Osteoblast (primary cell): Measurements from ENCODE around the gene SLC39A11. TPM values are rescaled to one million over a fixed set of nuclear protein-coding genes. Genes with fewer than 3 reads are reported as not detected.

ENCODE experiments used
- DNase-seq: peaks from one replicate; pipeline ENCODE4 v3.0.0; 2011; ENCODE audit warnings: low spot score, mixed read lengths; ENCODE audit not compliant: insufficient read length; ENCODE audit errors: missing footprints
- H2AFZ ChIP-seq: 2 replicates; pipeline ENCODE4 v1.6.0; 2011; ENCODE audit warnings: mild to moderate bottlenecking, low read length
- H3K27ac ChIP-seq: 2 replicates; pipeline ENCODE4 v1.5.1; 2011; ENCODE audit warnings: mild to moderate bottlenecking, low read depth, low read length, moderate library complexity
- H3K27me3 ChIP-seq: 2 replicates; pipeline ENCODE4 v1.6.0; 2012; ENCODE audit warnings: mild to moderate bottlenecking, control low read depth, inconsistent platforms, low read length, moderate library complexity; ENCODE audit not compliant: insufficient read depth
- H3K36me3 ChIP-seq: 2 replicates; pipeline ENCODE4 v1.5.1; 2011; ENCODE audit warnings: mild to moderate bottlenecking, low read length, control low read depth, moderate library complexity; ENCODE audit not compliant: insufficient read depth
- H3K4me1 ChIP-seq: 2 replicates; pipeline ENCODE4 v1.5.1; 2011; ENCODE audit warnings: mild to moderate bottlenecking, low read length, control low read depth, moderate library complexity; ENCODE audit not compliant: insufficient read depth
- H3K4me2 ChIP-seq: 2 replicates; pipeline ENCODE4 v1.6.0; 2011; ENCODE audit warnings: mild to moderate bottlenecking, low read length; ENCODE audit not compliant: insufficient read depth
- H3K4me3 ChIP-seq: fragments of 200-600 bp; sonication (generic); 3 replicates; pipeline ENCODE4 v1.5.1; 2012; ENCODE audit warnings: mild to moderate bottlenecking, low read length, inconsistent platforms; ENCODE audit not compliant: insufficient read depth
- H3K79me2 ChIP-seq: 2 replicates; pipeline ENCODE4 v1.6.0; 2012; ENCODE audit warnings: mild to moderate bottlenecking, low read length, control low read depth, inconsistent platforms; ENCODE audit not compliant: insufficient read depth
- H3K9me3 ChIP-seq: 2 replicates; pipeline ENCODE4 v1.5.1; 2011; ENCODE audit warnings: low read depth, low read length, control low read depth
- H4K20me1 ChIP-seq: 2 replicates; pipeline ENCODE4 v1.6.0; 2012; ENCODE audit warnings: mild to moderate bottlenecking, low read length, control low read depth; ENCODE audit not compliant: insufficient read depth
- CTCF ChIP-seq: IDR thresholded peaks from 2 replicates; pipeline ENCODE4 v1.5.1; 2011; ENCODE audit warnings: mild to moderate bottlenecking, low read depth, low read length, moderate library complexity; ENCODE audit errors: extremely low read depth
- total RNA-seq: library from RNA; depleted of rRNA; stranded (reverse); fragments of >200 nt; gene quantifications from 2 replicates; pipeline ENCODE4 v1.2.3, GENCODE V29; 2012

The SLC39A11 gene
- total RNA-seq, 1 donor: 27.1 TPM

- Histone ChIP-seq H2AFZ (peak overlapping the region; percentile 63), H3K4me2 (peak overlapping the region; percentile 44), H3K9me3 (no peaks in the 10 kb centered on the region), H3K36me3 (no peaks in the 10 kb centered on the region), H4K20me1 (no peaks in the 10 kb centered on the region), H3K4me3 (no peak overlapping the region), H3K27me3 (no peaks in the 10 kb centered on the region), H3K27ac (peak overlapping the region; percentile 55), H3K4me1 (peaks cover 25% of the 10 kb centered on the region), H3K79me2 (no peaks in the 10 kb centered on the region)
- no peak for TF ChIP-seq CTCF
- no peak for DNase-seq
Observed at GRCh38 chr17:73072219-73072962, 20.1 kb downstream of the SLC39A11 start.

DNA sequence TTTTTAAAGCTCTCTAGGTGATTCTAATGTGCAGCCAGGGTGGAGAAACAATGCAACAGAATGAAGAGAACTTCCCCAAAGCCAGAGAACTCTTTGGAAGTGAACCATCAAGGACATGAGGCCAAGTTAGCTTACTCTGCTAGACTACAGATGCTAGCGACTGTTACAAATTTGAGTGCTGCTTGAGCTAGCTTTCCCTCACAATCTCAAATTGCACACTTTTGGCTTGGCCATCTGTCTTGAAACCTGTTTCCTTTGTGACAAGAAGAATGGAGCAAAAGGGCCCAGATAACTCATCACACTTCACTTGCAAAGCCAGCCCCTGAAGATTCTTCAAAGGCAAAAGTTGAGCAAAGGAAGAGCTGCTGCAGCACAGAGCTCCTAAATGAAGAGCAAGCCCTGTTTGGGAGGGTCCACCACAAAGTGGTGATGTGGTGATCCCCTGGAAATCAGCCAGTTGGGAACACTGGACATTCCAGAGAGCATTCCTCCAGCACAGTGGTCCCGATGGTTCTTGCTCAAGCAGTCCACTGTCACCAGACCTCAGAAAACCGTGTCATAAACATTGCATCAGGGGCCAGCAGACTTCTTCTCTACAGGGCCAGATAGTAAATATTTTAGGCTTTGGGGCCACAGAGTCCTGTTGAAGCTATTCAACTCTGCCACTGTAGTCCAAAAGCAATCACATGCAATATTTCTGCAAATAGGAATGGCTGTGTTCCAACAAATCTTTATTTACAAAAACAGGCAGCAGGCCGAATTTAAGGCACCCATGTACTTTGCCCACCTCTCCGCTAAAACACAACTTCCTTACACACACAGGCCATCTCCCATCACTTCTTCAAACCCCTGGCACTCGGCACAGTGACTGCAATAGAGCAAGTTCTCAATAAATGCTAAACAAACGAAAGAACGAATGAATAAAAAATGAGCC is 21.2 kb downstream of the SLC39A11 start:
- no peaks in the 10 kb centered on the region for H3K79me2 ChIP-seq
- H3K36me3 ChIP-seq: no peaks in the 10 kb centered on the region
- peaks cover 30% of the 10 kb centered on the region for H3K4me1 ChIP-seq
- H3K4me2 ChIP-seq: no peak overlapping the region
- no peak overlapping the region for H3K4me3 ChIP-seq
- DNase-seq: no peak
- no peak overlapping the region for H3K27ac ChIP-seq
- no peak for TF ChIP-seq CTCF
- no peaks in the 10 kb centered on the region for H4K20me1 ChIP-seq
- H3K27me3 ChIP-seq: no peaks in the 10 kb centered on the region
- no peaks in the 10 kb centered on the region for H3K9me3 ChIP-seq
- H2AFZ ChIP-seq: no peak overlapping the region

DNA sequence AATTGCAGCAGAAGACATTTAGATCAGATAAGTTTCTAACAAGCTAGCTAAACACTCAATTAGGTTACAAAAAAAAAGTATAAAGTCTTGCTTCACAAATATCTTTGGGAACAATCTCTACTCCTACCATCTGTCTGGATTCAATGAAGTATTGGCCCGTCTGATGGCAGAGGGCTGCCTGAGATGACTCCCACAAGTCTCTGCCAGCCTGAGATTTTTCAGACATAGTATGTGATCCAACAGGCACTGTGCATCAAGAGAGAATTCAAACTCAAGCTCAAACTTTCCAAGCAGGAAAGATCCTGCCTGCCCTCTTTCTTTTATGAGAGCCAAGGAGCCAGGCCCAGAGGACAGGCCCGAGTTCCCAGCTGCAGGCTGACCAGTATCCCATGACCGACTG is 22.6 kb downstream of the SLC39A11 start:
- Histone ChIP-seq H3K27me3 (no peaks in the 10 kb centered on the region), H3K36me3 (no peaks in the 10 kb centered on the region), H4K20me1 (no peaks in the 10 kb centered on the region), H3K9me3 (no peaks in the 10 kb centered on the region), H3K27ac (no peak overlapping the region), H2AFZ (no peak overlapping the region), H3K4me3 (no peak overlapping the region), H3K79me2 (no peaks in the 10 kb centered on the region), H3K4me2 (no peak overlapping the region), H3K4me1 (peaks cover 30% of the 10 kb centered on the region)
- TF ChIP-seq CTCF: no peak
- no peak for DNase-seq
